D341Med (cell line): Measurements from ENCODE around the gene BDP1.
A peak's percentile ranks its signal among the peaks of the same experiment; 100 is the strongest.
"Not testable (repeated sequence)": the region's sequence is repeated elsewhere in the genome, so short reads cannot be mapped to it uniquely, and the experiment has no call there.

Experiments used
- DNase-seq: peaks from one replicate; pipeline ENCODE4 v3.0.0; 2012; ENCODE audit warnings: low spot score

BDP1 gene

DNA sequence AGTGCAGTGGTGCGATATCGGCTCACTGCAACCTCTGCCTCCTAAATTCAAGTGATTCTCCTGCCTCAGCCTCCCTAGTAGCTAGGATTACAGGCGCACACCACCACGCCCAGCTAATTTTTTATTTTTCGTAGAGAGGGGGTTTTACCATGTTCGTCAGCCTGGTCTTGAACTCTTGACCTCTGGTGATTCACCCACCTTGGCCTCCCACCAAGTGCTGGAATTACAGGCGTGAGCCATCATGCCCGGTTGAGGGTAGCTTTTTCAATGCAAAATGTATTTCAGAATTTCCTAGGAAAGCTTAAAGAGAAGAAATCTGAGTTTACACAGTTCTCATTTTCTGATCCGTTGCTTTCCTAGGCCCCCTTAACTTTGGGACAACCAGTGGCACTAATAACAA is 15.7 kb downstream of the BDP1 start:
- DNase-seq = no peak

DNA sequence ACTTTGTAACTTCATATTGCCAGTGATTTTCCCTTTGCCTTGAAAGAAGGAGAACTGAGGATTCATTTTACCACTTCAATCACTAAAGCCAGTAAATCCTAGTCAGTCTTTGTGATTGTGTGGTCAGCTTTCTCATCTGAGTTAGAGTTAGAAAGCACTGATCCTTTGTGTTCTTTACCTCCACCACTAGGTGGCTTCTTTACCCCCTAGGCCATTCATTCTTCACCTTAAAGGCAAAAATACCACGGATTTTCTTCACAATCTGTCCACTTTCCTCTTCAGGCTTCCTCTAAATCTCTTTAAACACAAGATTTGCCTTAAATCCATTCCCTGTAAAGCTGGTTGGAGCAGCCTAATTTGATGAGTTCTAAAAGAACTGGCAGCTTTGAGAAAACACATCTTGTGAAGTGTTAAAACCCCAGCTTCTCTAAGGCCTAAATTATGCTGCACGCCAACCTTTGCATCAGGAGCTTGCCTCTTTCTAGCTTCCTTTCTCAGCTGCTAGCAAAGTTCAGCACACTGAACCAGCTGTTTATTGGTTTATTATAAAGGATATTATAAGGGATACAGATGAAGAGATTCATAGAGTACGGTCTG is 20.4 kb downstream of the BDP1 start:
- DNase-seq = peak; percentile 56

DNA sequence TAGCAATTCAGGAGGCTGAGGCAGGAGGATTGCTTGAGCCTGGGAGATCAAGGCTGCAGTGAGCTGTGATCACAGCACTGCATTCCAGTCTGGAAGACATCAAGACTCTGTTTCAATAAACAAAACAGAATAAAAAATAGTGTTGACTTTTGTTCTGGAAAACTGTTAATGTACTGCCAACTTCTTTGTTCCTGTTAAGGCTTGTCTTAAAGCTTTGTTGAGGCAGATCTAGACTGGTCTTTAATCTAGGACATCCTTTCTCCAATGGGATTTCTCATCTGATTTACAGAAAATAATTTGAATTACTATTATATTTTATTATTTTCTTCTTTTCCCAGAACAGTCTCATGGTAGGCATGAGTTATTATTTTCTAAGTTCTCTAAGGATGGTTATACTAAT is 26.0 kb downstream of the BDP1 start:
- DNase-seq = no peak

DNA sequence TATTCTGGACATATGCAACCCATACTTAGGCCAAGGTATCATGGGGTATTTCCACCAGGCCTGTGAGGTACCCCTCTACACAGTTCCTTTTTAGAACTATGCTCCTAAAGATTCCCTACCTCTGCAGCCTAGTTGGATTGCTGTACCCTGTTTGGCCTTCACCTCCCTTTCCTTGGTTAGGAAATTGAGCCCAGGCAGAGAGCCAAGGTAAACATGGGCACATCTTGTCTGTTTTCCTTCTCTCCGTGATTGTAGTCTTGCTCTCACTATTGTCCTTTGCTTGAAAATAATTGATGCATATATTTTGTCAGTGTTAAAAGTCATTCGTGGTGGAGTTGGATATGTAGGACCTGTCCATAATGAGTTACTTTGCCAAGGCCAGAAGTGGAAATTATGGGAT is 26.7 kb downstream of the BDP1 start:
- DNase-seq = no peak

DNA sequence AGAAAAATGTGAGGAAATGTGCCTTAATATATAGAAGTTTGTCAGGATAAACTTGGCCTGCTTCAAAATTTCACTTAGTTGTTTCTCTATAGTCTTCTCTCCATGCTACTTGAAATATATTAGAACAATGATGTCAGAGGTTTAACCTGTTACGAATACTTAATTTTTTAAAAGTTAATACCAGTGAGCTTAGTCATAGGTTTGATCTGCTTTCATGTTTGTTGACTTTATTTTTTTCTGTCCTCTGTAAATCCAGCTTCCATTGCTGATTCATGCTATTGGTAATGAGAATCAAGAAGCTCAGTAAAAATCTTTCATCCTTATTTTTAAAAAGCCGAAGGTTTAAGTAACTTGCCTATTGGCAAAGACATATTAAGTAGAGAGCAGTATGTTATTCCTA is 27.9 kb downstream of the BDP1 start:
- DNase-seq = no peak

DNA sequence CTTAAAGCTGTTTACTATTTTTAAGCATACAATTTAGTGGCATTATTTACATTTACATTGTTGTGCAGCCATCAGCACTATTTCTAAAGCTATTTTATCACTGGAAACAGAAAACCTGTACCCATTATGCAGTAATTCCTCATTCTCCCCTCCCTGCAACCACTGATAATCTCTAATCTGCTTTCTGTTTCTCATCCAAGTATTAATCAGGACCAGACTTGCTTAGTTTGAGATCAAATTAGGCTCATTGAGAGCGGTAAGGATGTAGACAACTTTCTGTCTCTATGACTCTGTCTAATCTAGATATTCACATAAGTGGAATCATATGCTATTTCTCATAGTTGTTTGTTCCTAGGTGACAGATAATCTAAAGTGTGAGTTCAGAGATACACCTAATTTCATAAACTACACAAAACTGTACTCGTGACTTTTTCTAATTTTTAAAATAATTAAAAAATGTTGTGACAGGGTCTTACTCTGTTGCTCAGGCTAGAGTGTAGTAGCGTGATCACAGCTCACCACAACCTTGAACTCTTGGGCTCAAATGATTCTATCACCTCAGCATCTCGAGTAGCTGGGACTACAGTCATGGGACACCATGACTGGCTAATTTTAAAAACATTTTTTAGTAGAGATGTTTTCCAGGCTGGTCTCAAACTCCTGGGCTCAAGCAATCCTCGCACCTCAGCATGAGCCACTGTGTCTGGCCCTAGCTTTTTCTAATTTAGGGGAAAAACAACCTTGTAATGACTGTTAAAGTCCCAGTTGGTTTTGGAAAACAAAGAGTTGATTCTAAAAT is 37.6 kb downstream of the BDP1 start:
- DNase-seq = no peak

DNA sequence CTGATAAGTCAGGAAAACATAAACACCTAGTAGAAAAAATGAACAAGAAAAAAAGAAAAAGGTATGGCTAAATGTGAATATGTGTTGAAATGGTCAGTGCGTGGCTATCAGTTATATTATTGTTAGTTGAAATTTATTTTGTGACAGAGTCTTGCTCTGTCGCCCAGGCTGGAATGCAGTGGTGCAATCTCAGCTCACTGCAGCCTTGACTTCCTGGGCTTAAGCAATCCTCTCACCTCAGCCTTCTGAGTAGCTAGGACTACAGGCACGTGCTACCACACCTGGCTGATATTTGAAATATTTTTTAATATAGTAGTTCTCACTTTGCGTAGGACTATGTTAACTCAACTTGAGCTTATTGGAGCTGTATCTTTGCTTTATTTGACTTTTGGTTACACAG is 38.8 kb downstream of the BDP1 start:
- DNase-seq = not testable (repeated sequence)

DNA sequence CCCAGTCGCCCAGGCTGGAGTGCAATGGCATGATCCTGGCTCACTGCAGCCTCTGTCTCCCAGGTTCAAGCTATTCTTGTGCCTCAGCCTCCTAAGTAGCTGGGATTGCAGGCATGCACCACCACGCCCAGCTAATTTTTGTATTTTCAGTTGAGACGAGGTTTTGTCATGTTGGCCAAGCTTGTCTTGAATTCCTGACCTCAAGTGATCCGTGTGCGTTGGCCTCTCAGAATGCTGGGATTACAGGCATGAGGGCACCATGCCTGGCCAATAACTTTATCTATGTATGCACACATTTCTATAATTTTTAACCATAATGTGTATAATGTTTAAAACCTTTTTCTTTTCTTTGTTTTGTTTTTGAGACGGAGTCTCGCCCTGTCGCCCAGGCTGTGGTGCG is 43.3 kb downstream of the BDP1 start:
- not testable (repeated sequence) for DNase-seq

DNA sequence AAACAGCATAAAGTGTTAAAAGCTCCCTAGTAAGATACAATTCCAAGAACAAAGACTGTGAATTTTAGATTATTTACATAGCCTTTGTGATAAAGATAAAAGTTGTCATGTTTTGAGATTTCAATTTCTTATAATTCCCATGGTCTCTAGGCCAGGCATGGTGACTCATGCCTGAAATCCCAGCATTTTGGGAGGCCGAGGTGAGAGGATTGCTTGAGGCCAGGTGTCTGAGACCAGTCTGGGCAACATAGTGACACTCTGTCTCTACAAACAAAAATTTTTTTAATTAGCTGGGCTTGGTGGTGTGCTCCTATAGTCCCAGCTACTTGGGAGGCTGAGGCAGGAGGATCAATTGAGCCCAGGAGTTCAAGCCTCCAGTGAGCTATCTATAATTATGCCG is 48.1 kb downstream of the BDP1 start:
- no peak for DNase-seq

DNA sequence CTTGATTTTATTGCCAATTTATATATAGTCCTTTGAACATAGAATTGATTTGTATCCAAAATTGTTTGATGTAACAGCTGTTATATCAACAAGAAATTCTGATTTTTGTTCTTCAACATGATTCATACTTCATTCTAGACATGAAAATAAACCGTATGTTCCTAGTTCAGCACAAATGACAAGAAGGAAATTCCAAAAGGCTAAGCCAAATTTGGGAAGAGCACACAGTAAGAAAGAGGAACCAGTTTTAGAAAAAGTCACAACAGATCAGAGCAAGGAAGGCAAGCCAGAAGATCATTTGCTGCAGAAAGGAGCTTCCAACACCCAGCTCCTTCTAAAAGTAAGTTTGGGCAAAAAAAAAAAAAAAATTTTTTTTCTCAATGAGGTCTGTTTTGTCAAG is 66.7 kb downstream of the BDP1 start:
- DNase-seq = no peak

DNA sequence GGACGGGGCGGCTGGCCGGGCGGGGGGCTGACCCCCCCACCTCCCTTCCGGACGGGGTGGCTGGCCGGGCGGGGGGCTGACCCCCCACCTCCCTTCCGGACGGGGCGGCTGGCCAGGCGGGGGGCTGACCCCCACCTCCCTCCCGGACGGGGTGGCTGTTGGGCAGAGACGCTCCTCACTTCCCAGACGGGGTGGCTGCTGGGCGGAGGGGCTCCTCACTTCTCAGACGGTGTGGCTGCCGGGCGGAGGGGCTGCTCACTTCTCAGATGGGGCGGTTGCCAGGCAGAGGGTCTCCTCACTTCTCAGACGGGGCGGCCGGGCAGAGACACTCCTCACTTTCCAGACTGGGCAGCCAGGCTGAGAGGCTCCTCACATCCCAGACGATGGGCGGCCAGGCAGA is 70.2 kb downstream of the BDP1 start:
- not testable (repeated sequence) for DNase-seq

DNA sequence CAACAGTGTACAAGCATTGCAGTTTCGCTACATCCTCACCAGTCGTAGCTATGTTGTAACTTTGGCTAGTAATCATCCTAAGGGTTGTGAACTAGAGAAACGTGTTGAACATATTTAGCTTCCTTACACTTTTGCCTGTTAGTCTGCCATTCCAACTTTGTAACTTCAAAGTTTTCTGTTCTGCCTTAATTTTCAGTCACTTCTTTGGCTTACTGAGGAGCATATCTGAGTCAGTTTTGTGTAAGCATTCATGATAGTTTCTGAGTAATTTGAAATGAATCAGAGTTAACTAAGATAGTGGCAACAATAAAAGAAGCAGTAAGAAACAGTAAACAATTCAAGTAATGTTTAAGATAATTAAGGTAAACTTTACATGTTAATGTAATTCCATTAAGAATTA is 72.8 kb downstream of the BDP1 start:
- DNase-seq = no peak

DNA sequence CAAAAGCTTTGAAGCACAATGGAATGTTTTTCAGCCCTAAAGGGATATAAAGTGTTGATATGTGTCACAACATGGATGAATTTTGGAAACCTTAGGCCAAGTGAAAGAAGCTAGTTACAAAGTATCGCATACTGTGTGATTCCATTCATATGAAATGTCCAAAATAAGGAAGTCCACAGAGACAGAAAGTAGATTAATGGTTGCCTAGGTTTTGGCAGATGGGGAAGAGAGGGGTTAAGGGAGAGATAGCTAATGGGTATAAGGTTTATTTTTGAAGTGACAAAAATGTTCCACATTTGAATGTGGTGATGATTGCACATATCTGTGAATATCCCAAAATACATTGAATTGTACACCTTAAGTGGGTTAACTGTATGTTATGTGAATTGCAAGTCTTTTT is 74.2 kb downstream of the BDP1 start:
- DNase-seq = no peak

DNA sequence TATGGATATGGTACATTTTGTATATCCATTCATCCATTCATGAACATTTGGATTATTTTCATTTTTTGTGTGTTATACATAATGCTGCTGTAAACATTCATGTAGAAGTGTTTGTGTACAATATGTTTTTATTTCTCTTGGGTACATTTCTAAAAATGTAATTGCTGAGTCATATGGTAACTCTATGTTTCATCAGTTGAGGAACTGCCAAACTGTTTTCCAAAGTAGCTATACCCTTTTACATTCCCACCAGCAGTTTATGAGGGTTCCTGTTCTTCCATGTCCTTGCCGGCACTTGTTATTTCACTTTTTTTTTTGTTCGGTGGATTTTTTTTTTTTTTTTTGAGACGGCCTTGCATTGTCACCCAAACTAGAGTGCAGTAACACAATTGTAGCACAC is 77.7 kb downstream of the BDP1 start:
- no peak for DNase-seq

DNA sequence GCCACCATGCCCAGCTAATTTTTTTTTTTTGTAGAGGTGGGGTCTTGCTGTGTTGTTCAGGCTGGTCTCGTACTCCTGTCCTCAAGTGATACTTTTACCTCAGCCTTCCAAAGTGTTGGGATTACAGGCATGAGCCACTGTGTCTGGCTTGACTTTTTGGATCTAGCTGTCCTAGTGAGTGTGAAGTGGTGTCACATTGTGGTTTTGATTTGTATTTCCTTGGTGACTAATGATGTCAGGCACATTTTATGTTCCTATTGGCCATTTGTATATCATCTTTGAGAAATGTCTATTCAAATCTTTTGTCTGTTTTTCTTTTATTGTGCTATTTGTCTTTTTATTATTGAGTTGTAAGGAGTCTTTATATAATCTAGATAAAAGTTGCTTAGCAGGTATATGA is 78.2 kb downstream of the BDP1 start:
- no peak for DNase-seq

DNA sequence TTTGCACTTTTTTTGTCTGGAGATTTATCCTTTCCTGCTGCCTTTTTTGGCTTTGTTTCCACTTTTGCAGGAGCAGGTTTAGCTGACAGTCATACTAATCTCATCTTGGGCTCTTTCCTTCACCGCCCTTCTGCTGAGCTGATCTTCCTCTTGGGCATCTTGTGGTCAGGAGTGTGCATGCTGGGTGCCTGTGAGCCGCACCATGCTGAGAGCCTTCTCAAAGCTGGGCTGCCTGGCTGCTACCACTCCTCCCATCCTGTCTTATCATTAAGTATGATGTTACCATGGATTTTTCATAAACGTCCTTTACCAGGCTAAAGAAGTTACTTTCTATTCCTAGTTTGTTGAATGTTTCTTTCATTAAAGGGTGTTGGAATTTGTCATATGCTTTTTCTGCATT is 82.2 kb downstream of the BDP1 start:
- DNase-seq = peak; percentile 22

DNA sequence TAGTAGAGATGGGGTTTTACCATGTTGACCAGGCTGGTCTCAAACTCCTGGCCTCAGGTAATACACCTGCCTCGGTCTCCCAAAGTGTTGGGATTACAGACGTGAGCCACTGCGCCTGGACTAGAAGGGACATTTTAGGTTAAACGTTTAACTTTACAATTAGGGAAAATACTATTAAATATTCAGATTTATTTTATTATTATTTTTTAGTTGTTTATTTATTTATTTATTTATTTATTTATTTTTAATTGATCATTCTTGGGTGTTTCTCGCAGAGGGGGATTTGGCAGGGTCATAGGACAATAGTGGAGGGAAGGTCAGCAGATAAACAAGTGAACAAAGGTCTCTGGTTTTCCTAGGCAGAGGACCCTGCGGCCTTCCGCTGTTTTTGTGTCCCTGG is 95.4 kb downstream of the BDP1 start:
- DNase-seq = not testable (repeated sequence)

DNA sequence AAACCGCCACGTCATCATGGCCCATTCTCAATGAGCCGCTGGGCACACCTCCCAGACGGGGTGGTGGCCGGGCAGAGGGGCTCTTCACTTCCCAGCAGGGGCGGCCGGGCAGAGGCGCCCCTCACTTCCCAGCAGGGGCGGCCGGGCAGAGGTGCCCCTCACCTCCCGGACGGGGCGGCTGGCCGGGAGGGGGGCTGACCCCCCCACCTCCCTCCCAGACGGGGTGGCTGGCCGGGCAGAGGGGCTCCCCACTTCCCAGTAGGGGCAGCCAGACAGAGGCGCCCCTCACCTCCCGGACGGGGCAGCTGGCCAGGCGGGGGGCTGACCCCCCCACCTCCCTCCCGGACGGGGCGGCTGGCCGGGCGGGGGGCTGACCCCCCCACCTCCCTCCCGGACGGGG is 96.1 kb downstream of the BDP1 start:
- DNase-seq = not testable (repeated sequence)

DNA sequence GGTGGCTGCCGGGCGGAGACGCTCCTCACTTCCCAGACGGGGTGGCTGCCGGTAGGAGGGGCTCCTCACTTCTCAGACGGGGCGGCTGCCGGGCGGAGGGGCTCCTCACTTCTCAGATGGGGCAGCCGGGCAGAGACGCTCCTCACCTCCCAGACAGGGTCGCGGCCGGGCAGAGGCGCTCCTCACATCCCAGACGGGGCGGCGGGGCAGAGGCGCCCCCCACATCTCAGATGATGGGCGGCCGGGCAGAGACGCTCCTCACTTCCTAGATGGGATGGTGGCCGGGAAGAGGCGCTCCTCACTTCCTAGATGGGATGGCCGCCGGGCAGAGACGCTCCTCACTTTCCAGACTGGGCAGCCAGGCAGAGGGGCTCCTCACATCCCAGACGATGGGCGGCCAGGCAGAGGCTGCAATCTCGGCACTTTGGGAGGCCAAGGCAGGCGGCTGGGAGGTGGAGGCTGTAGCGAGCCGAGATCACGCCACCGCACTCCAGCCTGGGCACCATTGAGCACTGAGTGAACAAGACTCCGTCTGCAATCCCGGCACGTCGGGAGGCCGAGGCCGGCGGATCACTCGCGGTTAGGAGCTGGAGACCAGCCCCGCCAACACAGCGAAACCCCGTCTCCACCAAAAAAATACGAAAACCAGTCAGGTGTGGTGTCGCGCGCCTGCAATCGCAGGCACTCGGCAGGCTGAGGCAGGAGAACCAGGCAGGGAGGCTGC is 96.7 kb downstream of the BDP1 start:
- DNase-seq = not testable (repeated sequence)

DNA sequence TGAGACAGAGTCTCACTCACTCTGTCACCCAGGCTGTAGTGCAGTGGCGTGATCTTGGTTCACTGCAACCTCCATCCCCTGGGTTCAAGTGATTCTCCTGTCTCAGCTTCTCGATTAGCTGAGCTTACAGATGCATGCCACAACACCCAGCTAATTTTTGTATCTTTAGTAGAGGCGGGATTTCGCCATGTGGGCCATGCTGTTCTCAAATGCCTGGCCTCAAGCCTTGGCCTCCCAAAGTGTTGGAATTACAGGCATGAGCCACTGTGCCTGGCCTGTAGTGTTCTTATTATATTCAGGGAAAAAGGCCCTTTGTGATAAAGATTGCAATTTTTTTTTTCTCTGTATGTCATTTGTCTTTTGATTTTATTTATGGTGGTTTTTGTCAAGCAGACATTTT is 107.7 kb downstream of the BDP1 start:
- DNase-seq = no peak

DNA sequence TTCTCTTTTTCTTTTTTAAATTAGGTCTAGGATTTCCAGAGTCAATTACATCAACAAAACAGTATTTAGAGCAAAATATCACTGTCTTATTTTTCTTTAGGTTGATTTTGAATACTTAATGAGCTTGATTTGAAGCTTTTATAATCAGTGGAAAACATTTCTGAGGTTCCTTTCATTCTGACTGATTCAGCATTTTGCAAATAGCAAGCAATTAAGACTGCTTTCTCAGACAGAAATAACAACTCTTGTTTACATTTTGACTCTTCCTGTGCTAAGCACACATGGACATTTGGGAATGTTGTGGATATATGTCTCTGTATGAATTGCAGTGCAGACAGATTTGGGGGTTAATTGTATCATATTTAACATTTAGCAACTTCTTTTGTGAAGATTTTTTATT is 109.4 kb downstream of the BDP1 start:
- DNase-seq = no peak

DNA sequence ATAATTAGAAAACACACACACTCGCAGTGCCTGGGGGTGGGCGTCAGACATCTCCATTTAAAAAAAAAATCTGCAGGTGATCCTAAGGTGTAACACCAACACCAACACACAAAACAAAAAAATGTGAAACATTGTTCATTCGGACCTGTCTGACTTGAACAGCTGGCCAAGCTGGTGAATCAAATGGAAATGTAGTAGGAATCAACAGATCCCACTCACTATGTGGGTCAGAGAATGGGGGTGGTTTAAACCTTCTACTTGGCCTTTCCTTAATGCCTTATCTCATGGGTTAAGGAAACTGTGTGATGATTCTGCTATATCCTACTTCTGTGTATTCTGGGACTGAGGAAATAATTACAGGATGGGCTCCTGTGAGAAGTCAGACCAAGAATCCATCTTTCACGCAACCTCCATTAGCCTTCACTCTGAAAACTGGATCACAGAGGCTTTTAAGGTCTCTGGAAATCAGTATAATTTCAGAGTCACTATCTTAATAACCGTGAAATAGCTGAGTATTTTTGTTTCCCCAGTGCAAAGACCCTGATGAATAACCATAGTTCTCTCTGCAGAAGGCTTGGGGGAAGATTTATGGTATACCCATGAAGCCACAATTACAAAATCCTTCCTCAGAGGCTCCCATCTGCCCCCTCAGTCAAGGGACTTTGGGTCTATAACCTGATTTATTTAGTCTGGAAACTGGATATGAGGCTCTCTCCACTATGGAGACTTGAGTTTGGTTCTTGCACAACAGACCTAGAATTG is 114.5 kb downstream of the BDP1 start:
- no peak for DNase-seq

DNA sequence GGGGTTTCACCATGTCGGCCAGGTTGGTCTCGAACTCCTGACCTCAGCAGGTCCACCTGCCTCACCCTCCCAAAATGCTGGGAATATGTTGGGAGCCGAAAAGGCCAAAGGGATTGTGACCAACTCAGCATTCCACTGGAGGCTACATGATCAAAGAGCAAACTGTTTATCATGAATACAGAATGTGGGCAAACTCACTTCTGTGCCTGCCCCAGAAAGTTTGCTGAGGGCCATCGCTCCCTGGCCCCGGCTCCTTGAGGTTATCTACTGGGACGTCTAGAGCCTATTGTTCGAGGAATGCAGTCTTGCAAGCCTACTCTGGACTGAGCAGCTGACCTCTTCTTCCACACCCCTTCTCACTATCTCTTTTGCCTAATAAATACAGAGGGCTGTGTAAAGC is 116.4 kb downstream of the BDP1 start:
- not testable (repeated sequence) for DNase-seq
